GM12872 (cell line): ENCODE results near the gene SLAIN2.

Experiments
- TF ChIP-seq, protein P1 (sequence below): IDR thresholded peaks from 3 replicates; pipeline ENCODE4 v1.5.1; 2011; ENCODE audit warnings: low read depth, mild to moderate bottlenecking, low read length, moderate library complexity; ENCODE audit not compliant: insufficient read depth

The SLAIN2 gene

GRCh38 chr4:48470137-48470536, 128.8 kb downstream of the SLAIN2 start:
- TF ChIP-seq, protein P1, sequence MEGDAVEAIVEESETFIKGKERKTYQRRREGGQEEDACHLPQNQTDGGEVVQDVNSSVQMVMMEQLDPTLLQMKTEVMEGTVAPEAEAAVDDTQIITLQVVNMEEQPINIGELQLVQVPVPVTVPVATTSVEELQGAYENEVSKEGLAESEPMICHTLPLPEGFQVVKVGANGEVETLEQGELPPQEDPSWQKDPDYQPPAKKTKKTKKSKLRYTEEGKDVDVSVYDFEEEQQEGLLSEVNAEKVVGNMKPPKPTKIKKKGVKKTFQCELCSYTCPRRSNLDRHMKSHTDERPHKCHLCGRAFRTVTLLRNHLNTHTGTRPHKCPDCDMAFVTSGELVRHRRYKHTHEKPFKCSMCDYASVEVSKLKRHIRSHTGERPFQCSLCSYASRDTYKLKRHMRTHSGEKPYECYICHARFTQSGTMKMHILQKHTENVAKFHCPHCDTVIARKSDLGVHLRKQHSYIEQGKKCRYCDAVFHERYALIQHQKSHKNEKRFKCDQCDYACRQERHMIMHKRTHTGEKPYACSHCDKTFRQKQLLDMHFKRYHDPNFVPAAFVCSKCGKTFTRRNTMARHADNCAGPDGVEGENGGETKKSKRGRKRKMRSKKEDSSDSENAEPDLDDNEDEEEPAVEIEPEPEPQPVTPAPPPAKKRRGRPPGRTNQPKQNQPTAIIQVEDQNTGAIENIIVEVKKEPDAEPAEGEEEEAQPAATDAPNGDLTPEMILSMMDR = no peak

DNA sequence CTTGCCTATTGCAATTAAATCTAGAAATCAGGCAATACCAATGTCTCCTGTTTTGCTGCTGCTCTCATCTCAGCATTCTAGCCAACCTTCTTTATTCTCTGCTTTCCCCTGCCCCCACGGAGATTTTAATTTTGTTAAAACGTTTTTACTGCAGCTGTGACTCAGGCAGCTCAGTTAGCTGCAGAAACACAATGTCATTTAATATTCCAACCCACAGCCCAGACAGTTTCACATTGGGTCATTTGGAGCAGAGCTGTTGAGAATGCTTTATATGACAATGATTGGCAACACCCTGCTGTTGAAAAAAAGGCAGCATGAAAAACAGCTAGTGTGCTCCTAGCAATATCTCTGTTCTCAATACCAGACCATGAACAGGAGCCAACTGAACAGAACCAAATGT, 129.2 kb downstream of the SLAIN2 start:
- TF ChIP-seq, protein P1 = no peak

DNA sequence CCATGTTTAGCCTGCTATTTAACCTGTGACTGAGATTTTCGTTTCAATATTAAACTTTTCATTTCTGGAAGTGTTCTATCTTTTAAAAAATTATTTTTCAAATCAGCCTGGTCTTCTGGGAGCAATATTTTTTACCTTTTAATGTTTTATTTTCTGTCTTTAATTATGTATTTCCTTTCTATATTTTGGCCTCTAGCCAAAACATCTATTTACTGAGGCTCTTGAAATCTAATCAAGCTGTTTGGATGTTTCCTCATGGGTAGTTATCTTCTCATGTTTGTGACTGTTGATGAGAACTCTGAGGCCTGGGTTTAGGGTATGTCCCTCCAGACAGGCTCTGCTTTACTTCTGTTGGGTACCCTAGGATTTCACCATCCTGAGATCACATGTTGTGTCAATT, 131.5 kb downstream of the SLAIN2 start:
- TF ChIP-seq, protein P1 = no peak

DNA sequence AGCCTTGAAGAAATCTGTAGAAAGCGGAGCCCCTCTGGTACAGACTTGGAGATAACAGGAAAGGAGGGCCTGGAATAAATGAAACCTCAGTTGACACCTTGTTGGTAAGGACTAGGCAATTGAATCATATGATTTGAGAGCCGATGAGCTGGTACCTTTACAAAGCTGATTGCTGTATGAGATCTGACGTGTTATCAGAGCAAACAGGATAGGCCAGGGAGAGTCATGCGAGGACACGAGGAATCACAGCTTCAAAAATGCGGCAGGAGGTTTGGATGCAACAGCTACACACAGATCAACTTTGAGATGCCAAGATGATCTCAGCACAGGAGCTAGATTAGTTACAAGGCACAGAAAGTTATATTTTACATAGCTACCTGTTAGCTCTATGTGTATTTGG, 134.4 kb downstream of the SLAIN2 start:
- TF ChIP-seq, protein P1 = no peak
